Measurements from ENCODE around the gene RBMS1.

RBMS1 gene

DNA sequence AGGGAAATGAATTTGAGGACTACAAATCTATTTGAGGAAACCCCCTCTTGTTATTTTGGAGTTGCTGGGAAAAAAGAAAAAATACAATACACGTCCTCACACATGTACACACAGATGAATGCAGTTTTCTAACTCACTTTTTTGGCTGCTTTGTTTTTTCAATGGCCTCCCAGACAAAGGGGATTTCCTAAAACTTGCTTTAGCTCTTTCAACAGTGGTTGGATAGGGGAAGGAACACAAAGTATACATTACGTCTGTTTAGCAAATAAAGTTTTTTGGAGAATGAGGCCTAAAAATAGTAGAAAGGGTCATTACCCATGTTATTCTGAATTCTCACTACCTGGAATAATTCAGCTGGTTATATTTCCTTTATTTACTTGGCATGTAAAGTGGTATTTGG, 168.2 kb downstream of the RBMS1 start:
- Histone ChIP-seq H4K20me1 (ENCODE audit: insufficient read depth) (no peaks in the 10 kb centered on the region), H3K4me3 (IDR thresholded peaks at IDR 0.05; ENCODE audit: insufficient read depth, low read depth, low read length) (no peak overlapping the region), H3K9ac (no peak overlapping the region), H3K27ac (no peak overlapping the region), H3K36me3 (ENCODE audit: insufficient read depth) (no peaks in the 10 kb centered on the region), H3K79me2 (ENCODE audit: insufficient read depth, low read depth) (no peaks in the 10 kb centered on the region), H2AFZ (ENCODE audit: low read depth) (no peak overlapping the region), H3K4me1 (ENCODE audit: low read depth, poor library complexity, severe bottlenecking) (peaks cover 65% of the 10 kb centered on the region), H3K27me3 (ENCODE audit: insufficient read depth, low read depth) (no peaks in the 10 kb centered on the region), H3K4me2 (peak overlapping the region; percentile 44; the same call in 1 of the 2 replicates)
- TF ChIP-seq, protein P1, sequence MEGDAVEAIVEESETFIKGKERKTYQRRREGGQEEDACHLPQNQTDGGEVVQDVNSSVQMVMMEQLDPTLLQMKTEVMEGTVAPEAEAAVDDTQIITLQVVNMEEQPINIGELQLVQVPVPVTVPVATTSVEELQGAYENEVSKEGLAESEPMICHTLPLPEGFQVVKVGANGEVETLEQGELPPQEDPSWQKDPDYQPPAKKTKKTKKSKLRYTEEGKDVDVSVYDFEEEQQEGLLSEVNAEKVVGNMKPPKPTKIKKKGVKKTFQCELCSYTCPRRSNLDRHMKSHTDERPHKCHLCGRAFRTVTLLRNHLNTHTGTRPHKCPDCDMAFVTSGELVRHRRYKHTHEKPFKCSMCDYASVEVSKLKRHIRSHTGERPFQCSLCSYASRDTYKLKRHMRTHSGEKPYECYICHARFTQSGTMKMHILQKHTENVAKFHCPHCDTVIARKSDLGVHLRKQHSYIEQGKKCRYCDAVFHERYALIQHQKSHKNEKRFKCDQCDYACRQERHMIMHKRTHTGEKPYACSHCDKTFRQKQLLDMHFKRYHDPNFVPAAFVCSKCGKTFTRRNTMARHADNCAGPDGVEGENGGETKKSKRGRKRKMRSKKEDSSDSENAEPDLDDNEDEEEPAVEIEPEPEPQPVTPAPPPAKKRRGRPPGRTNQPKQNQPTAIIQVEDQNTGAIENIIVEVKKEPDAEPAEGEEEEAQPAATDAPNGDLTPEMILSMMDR (conservative IDR thresholded peaks at IDR 0.05; ENCODE audit: low read depth, low read length), result no peak

DNA sequence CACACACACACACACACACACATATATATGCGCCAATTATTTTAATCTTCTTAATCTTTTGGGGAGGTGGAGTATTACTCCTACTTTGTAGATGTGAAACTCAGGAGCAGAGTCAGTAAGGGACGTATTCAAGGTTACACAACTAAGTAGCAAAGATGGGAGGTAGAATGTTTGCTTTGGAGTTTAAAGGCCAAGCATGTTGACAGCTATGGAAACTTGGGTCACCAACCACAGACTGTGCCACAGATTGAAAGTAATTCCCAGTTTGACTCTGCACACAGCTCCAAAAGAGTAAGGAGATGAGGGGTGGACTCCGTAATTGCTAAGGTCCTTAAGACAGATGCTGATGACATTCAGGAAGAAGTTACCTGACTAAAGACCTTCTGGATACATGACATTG, 168.7 kb downstream of the RBMS1 start:
- TF ChIP-seq, protein P1 (conservative IDR thresholded peaks at IDR 0.05; ENCODE audit: low read depth, low read length), result no peak
- H3K4me1 ChIP-seq (ENCODE audit: low read depth, poor library complexity, severe bottlenecking), result peaks cover 65% of the 10 kb centered on the region
- H3K9ac ChIP-seq, result no peak overlapping the region
- no peaks in the 10 kb centered on the region for H3K79me2 ChIP-seq (ENCODE audit: insufficient read depth, low read depth)
- H3K27me3 ChIP-seq (ENCODE audit: insufficient read depth, low read depth), result no peaks in the 10 kb centered on the region
- no peak overlapping the region for H3K27ac ChIP-seq
- no peak overlapping the region for H3K4me3 ChIP-seq (IDR thresholded peaks at IDR 0.05; ENCODE audit: insufficient read depth, low read depth, low read length)
- H4K20me1 ChIP-seq (ENCODE audit: insufficient read depth), result no peaks in the 10 kb centered on the region
- H2AFZ ChIP-seq (ENCODE audit: low read depth), result no peak overlapping the region
- H3K36me3 ChIP-seq (ENCODE audit: insufficient read depth), result no peaks in the 10 kb centered on the region
- H3K4me2 ChIP-seq, result peak overlapping the region; percentile 44; the same call in 1 of the 2 replicates

DNA sequence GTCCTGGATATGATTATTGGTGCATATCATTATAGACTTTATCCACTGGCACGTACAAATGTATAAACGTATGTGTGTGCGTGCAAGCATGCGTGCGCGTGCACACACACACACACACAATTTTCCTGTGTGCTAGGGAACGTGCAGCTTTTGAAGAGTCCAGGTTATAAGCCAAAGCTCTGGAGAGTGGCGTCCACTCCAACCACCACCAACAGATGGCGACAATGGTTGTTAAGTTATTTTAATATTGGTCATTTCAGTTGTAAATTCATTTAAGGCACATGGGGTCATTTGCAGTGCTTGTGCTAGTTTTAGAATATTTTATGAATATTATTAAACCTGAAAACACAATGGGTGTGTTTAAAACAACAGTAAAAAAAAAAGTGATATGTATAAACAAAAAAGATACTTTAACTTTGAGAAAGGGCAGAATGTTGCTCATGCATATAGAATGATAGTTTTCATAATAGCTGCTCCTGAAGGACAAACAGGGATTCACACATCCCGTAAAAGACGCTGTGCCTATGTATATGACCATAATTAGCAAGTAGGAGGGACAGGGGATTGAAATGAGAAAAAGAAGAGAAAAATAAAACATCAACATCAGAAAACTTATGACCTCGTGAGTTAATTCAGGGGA, 169.3 kb downstream of the RBMS1 start:
- H4K20me1 ChIP-seq (ENCODE audit: insufficient read depth), result no peaks in the 10 kb centered on the region
- peaks cover 65% of the 10 kb centered on the region for H3K4me1 ChIP-seq (ENCODE audit: low read depth, poor library complexity, severe bottlenecking)

DNA sequence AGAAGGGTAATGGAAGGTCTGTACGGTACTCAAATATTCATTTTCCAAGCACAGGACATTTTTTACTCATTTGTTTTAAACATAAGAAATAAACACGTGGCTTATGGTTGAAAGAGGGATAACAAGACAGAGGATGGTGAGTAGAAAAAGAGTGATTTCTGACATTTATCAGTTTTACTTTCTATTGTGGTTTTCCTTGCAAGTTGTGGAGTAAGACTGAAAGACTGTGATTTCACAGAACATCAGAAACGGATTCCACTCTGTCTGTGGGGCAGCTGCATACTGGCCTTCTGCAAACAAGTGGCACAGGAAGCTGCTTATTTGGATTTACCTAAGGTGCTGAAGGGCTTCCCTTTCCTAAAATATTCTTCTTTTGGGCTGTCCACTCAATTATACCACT, 171.3 kb downstream of the RBMS1 start:
- Histone ChIP-seq H3K4me1 (ENCODE audit: low read depth, poor library complexity, severe bottlenecking) (peaks cover 69% of the 10 kb centered on the region), H4K20me1 (ENCODE audit: insufficient read depth) (no peaks in the 10 kb centered on the region), H3K27me3 (ENCODE audit: insufficient read depth, low read depth) (no peaks in the 10 kb centered on the region), H3K9ac (no peak overlapping the region), H3K27ac (no peak overlapping the region), H2AFZ (ENCODE audit: low read depth) (no peak overlapping the region), H3K79me2 (ENCODE audit: insufficient read depth, low read depth) (no peaks in the 10 kb centered on the region), H3K36me3 (ENCODE audit: insufficient read depth) (no peaks in the 10 kb centered on the region), H3K4me3 (IDR thresholded peaks at IDR 0.05; ENCODE audit: insufficient read depth, low read depth, low read length) (no peak overlapping the region), H3K4me2 (peak overlapping the region; percentile 52)
- TF ChIP-seq, protein P1 (conservative IDR thresholded peaks at IDR 0.05; ENCODE audit: low read depth, low read length), result no peak

More for the DNA sequence above, 169.3 kb downstream of the RBMS1 start:
- Histone ChIP-seq H3K27ac (no peak overlapping the region), H3K9ac (no peak overlapping the region), H2AFZ (ENCODE audit: low read depth) (no peak overlapping the region), H3K4me3 (IDR thresholded peaks at IDR 0.05; ENCODE audit: insufficient read depth, low read depth, low read length) (no peak overlapping the region), H3K4me2 (peak overlapping the region; percentile 9; the same call in 1 of the 2 replicates), H3K36me3 (ENCODE audit: insufficient read depth) (no peaks in the 10 kb centered on the region), H3K27me3 (ENCODE audit: insufficient read depth, low read depth) (no peaks in the 10 kb centered on the region), H3K79me2 (ENCODE audit: insufficient read depth, low read depth) (no peaks in the 10 kb centered on the region)
- TF ChIP-seq, protein P1 (conservative IDR thresholded peaks at IDR 0.05; ENCODE audit: low read depth, low read length), result peak; percentile 75
